Astrocyte (in vitro differentiated cells and primary cell): ENCODE measurements around the gene CAPN7. TPM values are rescaled to one million over a fixed set of nuclear protein-coding genes. Genes with fewer than 3 reads are reported as not detected.

Source experiments
- DNase-seq: peaks from one replicate; pipeline ENCODE4 v3.0.0-alpha.2; 2010; ENCODE audit warnings: low read depth
- FAIRE-seq: peaks from 2 replicates; lab custom pipeline; 2011; peaks lifted over from hg19 to GRCh38; lab: Jason Lieb, UNC
- H2AFZ ChIP-seq: 2 replicates; pipeline ENCODE4 v1.6.0; 2012; ENCODE audit warnings: low read depth, low read length, inconsistent platforms
- H3K27ac ChIP-seq: 2 replicates; pipeline ENCODE4 v1.5.1; 2011; ENCODE audit warnings: low read depth, low read length, inconsistent platforms
- H3K27me3 ChIP-seq: 2 replicates; pipeline ENCODE4 v1.6.0; 2011; ENCODE audit warnings: low read length, inconsistent platforms; ENCODE audit not compliant: insufficient read depth
- H3K36me3 ChIP-seq: 2 replicates; pipeline ENCODE4 v1.5.1; 2011; ENCODE audit warnings: low read length, inconsistent platforms; ENCODE audit not compliant: insufficient read depth
- H3K4me1 ChIP-seq: 2 replicates; pipeline ENCODE4 v1.5.1; 2011; ENCODE audit warnings: low read length, inconsistent platforms; ENCODE audit not compliant: insufficient read depth
- H3K4me2 ChIP-seq: 2 replicates; pipeline ENCODE4 v1.6.0; 2012; ENCODE audit warnings: low read length, inconsistent platforms
- H3K4me3 ChIP-seq: 2 replicates; pipeline ENCODE4 v1.5.1; 2011; ENCODE audit warnings: low read depth, mild to moderate bottlenecking, low read length, inconsistent platforms; ENCODE audit not compliant: insufficient read depth
- H3K79me2 ChIP-seq: 2 replicates; pipeline ENCODE4 v1.6.0; 2012; ENCODE audit warnings: mild to moderate bottlenecking, low read length, inconsistent platforms; ENCODE audit not compliant: insufficient read depth
- H3K9ac ChIP-seq: 2 replicates; pipeline ENCODE4 v1.6.0; 2012; ENCODE audit warnings: mild to moderate bottlenecking, low read length, inconsistent platforms
- H3K9me3 ChIP-seq: 2 replicates; pipeline ENCODE4 v1.5.1; 2012; ENCODE audit warnings: low read depth, mild to moderate bottlenecking, low read length, inconsistent platforms; ENCODE audit not compliant: insufficient read depth
- H4K20me1 ChIP-seq: 2 replicates; pipeline ENCODE4 v1.6.0; 2012; ENCODE audit warnings: low read length, inconsistent platforms; ENCODE audit not compliant: insufficient read depth
- H3K27ac Mint-ChIP-seq: one replicate; pipeline ENCODE4 v1.8.0; 2021; ENCODE audit warnings: mild to moderate bottlenecking, mixed read lengths; ENCODE audit not compliant: unreplicated experiment
- H3K27me3 Mint-ChIP-seq: one replicate; pipeline ENCODE4 v1.8.0; 2021; ENCODE audit warnings: low read depth, mixed read lengths; ENCODE audit not compliant: unreplicated experiment
- H3K36me3 Mint-ChIP-seq: one replicate; pipeline ENCODE4 v1.8.0; 2021; ENCODE audit warnings: low read depth, mixed read lengths; ENCODE audit not compliant: unreplicated experiment
- H3K4me1 Mint-ChIP-seq: one replicate; pipeline ENCODE4 v1.8.0; 2021; ENCODE audit warnings: low read depth, mixed read lengths; ENCODE audit not compliant: unreplicated experiment
- H3K4me3 Mint-ChIP-seq: one replicate; pipeline ENCODE4 v1.8.0; 2021; ENCODE audit warnings: mild to moderate bottlenecking, moderate library complexity, mixed read lengths; ENCODE audit not compliant: unreplicated experiment
- H3K9me3 Mint-ChIP-seq: one replicate; pipeline ENCODE4 v1.8.0; 2021; ENCODE audit warnings: mild to moderate bottlenecking, mixed read lengths; ENCODE audit not compliant: unreplicated experiment
- CTCF ChIP-seq: IDR thresholded peaks from 2 replicates; pipeline ENCODE4 v1.5.1; 2011; ENCODE audit warnings: low read depth, mild to moderate bottlenecking, inconsistent platforms, low read length, moderate library complexity; ENCODE audit not compliant: insufficient read depth
- EZH2 ChIP-seq: IDR thresholded peaks from 2 replicates; pipeline ENCODE4 v1.6.1; 2012; ENCODE audit warnings: mild to moderate bottlenecking, low read length, inconsistent platforms; ENCODE audit not compliant: insufficient read depth
- total RNA-seq: library from RNA; stranded (reverse); gene quantifications from 2 replicates; pipeline ENCODE4 v1.2.1, GENCODE V29; 2021

The CAPN7 gene
- total RNA-seq, 1 donor from 2014 or later, result 36.8 TPM

GRCh38 chr3:15198686-15199085 lies 7.4 kb upstream of the CAPN7 start:
- H4K20me1 ChIP-seq, result no peaks in the 10 kb centered on the region
- no peaks in the 10 kb centered on the region for H3K9me3 ChIP-seq
- H3K4me2 ChIP-seq, result no peak overlapping the region
- no peaks in the 10 kb centered on the region for H3K36me3 ChIP-seq
- Mint-ChIP-seq H3K36me3 (no peaks in the 10 kb centered on the region), H3K27ac (no peak overlapping the region), H3K9me3 (peaks cover 5% of the 10 kb centered on the region), H3K4me3 (no peak overlapping the region), H3K27me3 (peaks cover 9% of the 10 kb centered on the region), H3K4me1 (peaks cover 9% of the 10 kb centered on the region)
- TF ChIP-seq EZH2, result no peak
- no peak for TF ChIP-seq CTCF
- no peak overlapping the region for H3K4me3 ChIP-seq
- H3K27ac ChIP-seq, result no peak overlapping the region
- H2AFZ ChIP-seq, result no peak overlapping the region
- H3K9ac ChIP-seq, result no peak overlapping the region
- FAIRE-seq (no peak), DNase-seq (no peak)
- no peaks in the 10 kb centered on the region for H3K4me1 ChIP-seq
- H3K79me2 ChIP-seq, result no peaks in the 10 kb centered on the region
- no peaks in the 10 kb centered on the region for H3K27me3 ChIP-seq

DNA sequence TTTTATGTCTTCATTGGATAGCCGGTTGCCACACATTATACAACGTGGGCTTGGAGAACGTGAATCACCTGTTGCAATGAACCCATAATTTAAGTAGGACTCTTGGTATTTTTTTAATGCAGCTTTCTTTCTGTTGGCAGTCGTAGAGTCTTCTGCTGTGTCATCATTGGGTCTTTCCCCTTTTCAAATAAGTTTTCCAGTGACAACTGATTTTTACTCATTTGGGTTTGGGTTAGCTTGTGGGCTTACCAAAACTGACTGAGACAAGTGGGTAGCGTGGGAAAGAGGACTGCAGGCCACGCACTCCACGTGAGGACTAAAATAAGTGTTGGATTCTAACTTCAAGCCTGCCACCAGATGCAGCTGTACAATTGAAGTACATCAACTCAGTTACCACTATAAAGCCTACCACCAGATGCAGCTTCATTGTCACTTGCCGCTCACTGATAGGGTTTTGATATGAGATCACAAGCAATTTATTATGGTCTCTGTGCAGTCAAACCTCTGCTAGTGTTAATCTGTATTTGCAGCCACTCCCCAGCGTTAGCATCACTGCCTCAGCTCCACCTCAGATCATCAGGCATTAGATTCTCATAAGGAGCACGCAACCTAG lies 6.4 kb upstream of the CAPN7 start:
- peaks cover 3% of the 10 kb centered on the region for H3K9me3 Mint-ChIP-seq
- FAIRE-seq, result no peak
- H3K4me3 ChIP-seq, result no peak overlapping the region

More for the DNA sequence above, 6.4 kb upstream of the CAPN7 start:
- Mint-ChIP-seq H3K4me1 (peaks cover 16% of the 10 kb centered on the region), H3K27ac (no peak overlapping the region), H3K27me3 (peaks cover 6% of the 10 kb centered on the region), H3K36me3 (no peaks in the 10 kb centered on the region), H3K4me3 (no peak overlapping the region)
- no peak overlapping the region for H2AFZ ChIP-seq
- H3K36me3 ChIP-seq, result no peaks in the 10 kb centered on the region
- no peaks in the 10 kb centered on the region for H4K20me1 ChIP-seq
- H3K27me3 ChIP-seq, result no peaks in the 10 kb centered on the region
- H3K4me1 ChIP-seq, result no peaks in the 10 kb centered on the region
- no peak overlapping the region for H3K9ac ChIP-seq
- no peak overlapping the region for H3K27ac ChIP-seq
- H3K79me2 ChIP-seq, result no peaks in the 10 kb centered on the region
- H3K4me2 ChIP-seq, result no peak overlapping the region
- DNase-seq, result no peak
- no peaks in the 10 kb centered on the region for H3K9me3 ChIP-seq
- TF ChIP-seq CTCF, result no peak
- no peak for TF ChIP-seq EZH2
